Measurements from ENCODE around the gene ULBP2. TPM values are rescaled to one million over a fixed set of nuclear protein-coding genes. Genes with fewer than 3 reads are reported as not detected.
A peak's percentile ranks its signal among the peaks of the same experiment; 100 is the strongest.

The ULBP2 gene
- total and polyA plus RNA-seq, 11 donors, result 0.27 to 3.7 (median 0.85) TPM

GRCh38 chr6:149962461-149963211 is 20.8 kb downstream of the ULBP2 start:
- peaks cover 14 to 78% (median 40%) of the 10 kb centered on the region in 9 donors for H3K27me3 ChIP-seq
- intact Hi-C loops (cut with DNase I), result loop anchor here in 1 of 10 donors (10.0 kb wide), 1 partner anchor 52 kb away; no protein-coding TSS in a partner anchor
- TF ChIP-seq CTCF (IDR thresholded peaks at IDR 0.05), result no peak
- no peak for TF ChIP-seq POLR2A (IDR thresholded peaks at IDR 0.05)

GRCh38 chr6:149963212-149963461 is 21.3 kb downstream of the ULBP2 start:
- H3K27ac ChIP-seq, result no peak overlapping the region
- peaks cover 0 to 28% (median 14%) of the 10 kb centered on the region in 12 donors for H3K4me1 ChIP-seq
- H3K36me3 ChIP-seq, result no peaks in the 10 kb centered on the region
- H3K27me3 ChIP-seq, result peaks cover 14 to 80% (median 38%) of the 10 kb centered on the region in 9 donors
- ATAC-seq (no peak), DNase-seq (no peak)
- no peak for TF ChIP-seq POLR2A (IDR thresholded peaks at IDR 0.05)
- no peak for TF ChIP-seq CTCF (IDR thresholded peaks at IDR 0.05)
- H3K4me3 ChIP-seq, result peak overlapping the region in 11 of 12 donors; percentile 27 to 68 (median 54)
- intact Hi-C loops (cut with DNase I), result loop anchor here in 1 of 10 donors (10.0 kb wide), 1 partner anchor 52 kb away; no protein-coding TSS in a partner anchor
- H3K9me3 ChIP-seq, result no peaks in the 10 kb centered on the region
- WGBS, 4 donors, result 11 to 23% (median 21%) methylated on average over 8 of the region's 8 CpGs

More at GRCh38 chr6:149962461-149963211, 20.8 kb downstream of the ULBP2 start:
- 68 to 75% (median 71%) methylated on average over 7 of the region's 7 CpGs for WGBS, 4 donors
- peak overlapping the region in 7 of 12 donors; percentile 46 to 68 (median 55) for H3K4me3 ChIP-seq
- no peaks in the 10 kb centered on the region for H3K9me3 ChIP-seq
- DNase-seq, result no peak
- no peak overlapping the region for H3K27ac ChIP-seq
- no peaks in the 10 kb centered on the region for H3K36me3 ChIP-seq
- H3K4me1 ChIP-seq, result peaks cover 0 to 28% (median 14%) of the 10 kb centered on the region in 12 donors
- ATAC-seq, result no peak

- Histone ChIP-seq H3K27me3 (peaks cover 14 to 80% (median 37%) of the 10 kb centered on the region in 9 donors), H3K4me1 (peaks cover 0 to 28% (median 14%) of the 10 kb centered on the region in 12 donors), H3K4me3 (peak within 1 kb of the TSS; percentile 19 to 68 (median 54)), H3K36me3 (no peaks in the 10 kb centered on the region), H3K9me3 (no peaks in the 10 kb centered on the region), H3K27ac (peak within 1 kb of the TSS in 3 of 12 donors; percentile 3 to 35 (median 9))
- intact Hi-C loops (cut with DNase I), result loop anchor here in 2 of 10 donors (2.0 to 10.0 kb wide), 2 partner anchors 41 to 51 kb away; no protein-coding TSS in a partner anchor
- peak; percentile 87 to 91 (median 89) for DNase-seq
- TF ChIP-seq POLR2A (IDR thresholded peaks at IDR 0.05) (peak in 1 of 2 donors; percentile 59), CTCF (IDR thresholded peaks at IDR 0.05) (peak in 1 of 12 donors; percentile 8)
- ATAC-seq, result peak; percentile 86 to 98 (median 96)
- 0 to 1% (median 1%) methylated on average over 36 to 69 of the region's 69 CpGs for WGBS, 4 donors
These were observed 21.9 kb downstream of the ULBP2 start, which contains the start of gene ULBP1 for GRCh38 chr6:149963462-149964307. TSS of gene ULBP1 (plus strand) at chr6:149963943. CDS start at chr6:149964050, 107 bp downstream.

All from heart left ventricle (tissue), 16 donors.